SJCRH30 (cell line): ENCODE results near the gene LCN10. TPM values are rescaled to one million over a fixed set of nuclear protein-coding genes. Genes with fewer than 3 reads are reported as not detected.
A peak's percentile ranks its signal among the peaks of the same experiment; 100 is the strongest.

ENCODE experiments used
- DNase-seq, 2 experiments: peaks; one replicate each; pipeline ENCODE4 v3.0.0-alpha.2; 2015 to 2020
- H3K27ac ChIP-seq: fragments of 250-450 bp; sonication (Bioruptor Pico); 2 replicates; pipeline ENCODE4 v1.5.1; 2020; ENCODE audit warnings: mild to moderate bottlenecking, moderate library complexity
- H3K27me3 ChIP-seq: fragments of 250-450 bp; sonication (Bioruptor Pico); 2 replicates; pipeline ENCODE4 v1.5.1; 2020; ENCODE audit warnings: mild to moderate bottlenecking, moderate library complexity
- H3K36me3 ChIP-seq: fragments of 250-450 bp; sonication (Bioruptor Pico); 2 replicates; pipeline ENCODE4 v1.5.1; 2020; ENCODE audit warnings: mild to moderate bottlenecking, moderate library complexity
- H3K4me1 ChIP-seq: fragments of 250-450 bp; sonication (Bioruptor Pico); 2 replicates; pipeline ENCODE4 v1.5.1; 2020; ENCODE audit warnings: mild to moderate bottlenecking, moderate library complexity
- H3K4me3 ChIP-seq: fragments of 250-450 bp; sonication (Bioruptor Pico); 2 replicates; pipeline ENCODE4 v1.5.1; 2020; ENCODE audit warnings: mild to moderate bottlenecking, moderate library complexity
- H3K9me3 ChIP-seq: fragments of 250-450 bp; sonication (Bioruptor Pico); replicated peaks from 2 replicates; pipeline ENCODE4 v1.5.1; 2020; ENCODE audit warnings: mild to moderate bottlenecking, moderate library complexity
- total RNA-seq: library from RNA; depleted of rRNA; stranded (reverse); fragments of >200 nt; shearing (Covaris generic); gene quantifications from 2 replicates; pipeline ENCODE4 v1.2.3, GENCODE V29; 2014; rRNA removed

Gene LCN10
- total RNA-seq, 1 experiment from 2014 or later, result not detected

- Histone ChIP-seq H3K4me3 (no peak overlapping the region), H3K27ac (no peak overlapping the region), H3K9me3 (no peaks in the 10 kb centered on the region), H3K36me3 (no peaks in the 10 kb centered on the region), H3K27me3 (peaks cover 36% of the 10 kb centered on the region), H3K4me1 (peaks cover 40% of the 10 kb centered on the region)
- no peak for DNase-seq
These were observed 49.1 kb downstream of the LCN10 start for GRCh38 chr9:136693490-136694162.

GRCh38 chr9:136693135-136693489 lies 49.6 kb downstream of the LCN10 start:
- H3K4me3 ChIP-seq, result no peak overlapping the region
- no peak for DNase-seq
- H3K27ac ChIP-seq, result no peak overlapping the region
- no peaks in the 10 kb centered on the region for H3K36me3 ChIP-seq
- no peaks in the 10 kb centered on the region for H3K9me3 ChIP-seq
- H3K4me1 ChIP-seq, result peaks cover 40% of the 10 kb centered on the region
- peaks cover 41% of the 10 kb centered on the region for H3K27me3 ChIP-seq

- Histone ChIP-seq H3K9me3 (no peaks in the 10 kb centered on the region), H3K36me3 (no peaks in the 10 kb centered on the region), H3K4me1 (peaks cover 40% of the 10 kb centered on the region), H3K27ac (no peak overlapping the region), H3K27me3 (peaks cover 45% of the 10 kb centered on the region), H3K4me3 (no peak overlapping the region)
- no peak for DNase-seq
These were observed 50.3 kb downstream of the LCN10 start for GRCh38 chr9:136692185-136693134.

DNA sequence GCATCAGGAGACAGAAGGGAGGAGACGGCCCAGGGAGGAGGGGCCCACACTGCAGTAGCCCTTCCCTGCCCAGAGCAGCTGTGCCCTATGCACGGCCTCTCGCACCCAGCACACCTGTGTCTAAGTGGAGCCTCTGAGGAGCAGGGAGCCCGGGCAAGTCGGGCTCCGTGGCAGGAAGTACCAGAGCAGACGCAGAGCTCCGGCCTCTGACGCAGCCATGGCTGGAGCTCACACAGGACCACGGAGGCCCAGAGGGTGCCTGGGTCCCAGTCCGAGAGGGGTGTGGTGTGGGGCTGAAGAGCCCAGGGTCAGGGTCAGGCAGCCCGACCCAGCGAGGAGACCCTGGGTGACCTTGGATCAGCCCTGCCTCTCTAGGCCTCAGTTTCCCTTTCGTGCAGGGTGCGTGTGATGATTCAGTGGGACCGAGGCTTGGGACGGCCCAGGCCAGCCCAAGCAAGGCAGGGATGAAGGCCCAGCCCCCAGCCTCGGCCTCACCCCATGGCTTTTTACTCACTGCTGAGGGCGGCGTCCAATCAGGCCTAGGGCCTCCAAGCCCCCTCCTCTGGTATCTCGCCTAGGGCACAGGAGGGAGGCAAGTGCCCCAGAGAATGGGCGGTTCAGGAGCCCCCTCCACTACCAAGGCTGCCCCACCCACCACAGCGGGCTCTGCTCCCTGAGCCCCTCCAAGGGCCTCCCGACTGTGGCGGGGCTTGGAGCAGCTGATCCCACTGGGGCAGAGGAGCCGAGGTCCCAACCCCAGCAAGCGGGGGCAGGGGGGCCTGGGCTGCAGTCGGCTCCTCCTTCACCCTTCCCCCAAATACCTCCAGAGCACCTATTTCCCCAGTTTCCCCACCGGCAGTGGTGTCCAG lies 51.2 kb downstream of the LCN10 start:
- H3K27me3 ChIP-seq, result peaks cover 45% of the 10 kb centered on the region
- no peaks in the 10 kb centered on the region for H3K36me3 ChIP-seq
- H3K9me3 ChIP-seq, result no peaks in the 10 kb centered on the region
- peaks cover 40% of the 10 kb centered on the region for H3K4me1 ChIP-seq
- no peak overlapping the region for H3K27ac ChIP-seq
- H3K4me3 ChIP-seq, result no peak overlapping the region
- peak in 1 of 2 experiments; percentile 39 for DNase-seq

- Histone ChIP-seq H3K4me3 (no peak overlapping the region), H3K36me3 (no peaks in the 10 kb centered on the region), H3K27ac (no peak overlapping the region), H3K4me1 (peaks cover 33% of the 10 kb centered on the region), H3K9me3 (no peaks in the 10 kb centered on the region), H3K27me3 (peaks cover 45% of the 10 kb centered on the region)
- peak; percentile 38 to 45 for DNase-seq
These were observed 51.9 kb downstream of the LCN10 start for GRCh38 chr9:136690806-136691261.

DNA sequence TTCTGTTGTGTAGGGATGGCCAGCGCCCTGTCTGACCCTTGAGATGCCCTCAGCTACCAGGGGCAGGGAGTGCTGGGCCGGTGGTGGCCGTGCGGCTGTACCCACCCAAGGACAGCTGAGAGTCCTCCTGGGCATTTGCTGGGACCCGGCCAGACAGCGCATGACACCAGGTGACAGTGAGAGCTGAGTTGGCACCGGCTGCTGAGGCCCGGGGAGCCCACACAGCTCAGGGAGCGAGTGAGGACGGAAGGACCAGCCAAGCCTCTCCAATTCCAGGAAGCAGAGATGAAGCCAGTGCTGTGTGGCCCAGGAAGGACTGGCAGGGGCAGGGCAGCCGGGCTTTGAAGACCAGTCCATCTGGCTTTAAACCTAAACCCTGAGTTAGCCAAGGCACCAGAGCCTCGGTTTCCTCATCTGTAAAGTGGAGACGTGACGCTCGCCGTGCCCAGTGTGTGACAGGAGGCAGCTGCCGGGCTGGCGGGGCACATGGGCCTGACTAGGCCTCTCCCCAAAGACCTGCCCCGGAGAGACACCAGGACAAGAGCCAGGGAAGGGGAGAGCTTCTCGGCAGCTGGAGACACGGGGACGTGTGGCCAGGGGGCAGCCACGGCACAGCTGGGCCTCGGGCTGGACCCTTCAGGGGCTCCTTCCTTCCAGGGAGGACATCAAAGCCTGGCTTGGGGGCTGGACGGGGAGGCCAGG lies 52.5 kb downstream of the LCN10 start:
- no peaks in the 10 kb centered on the region for H3K9me3 ChIP-seq
- no peaks in the 10 kb centered on the region for H3K36me3 ChIP-seq
- peaks cover 45% of the 10 kb centered on the region for H3K27me3 ChIP-seq
- no peak overlapping the region for H3K4me3 ChIP-seq
- peaks cover 27% of the 10 kb centered on the region for H3K4me1 ChIP-seq
- peak in 1 of 2 experiments; percentile 40 for DNase-seq
- no peak overlapping the region for H3K27ac ChIP-seq

DNA sequence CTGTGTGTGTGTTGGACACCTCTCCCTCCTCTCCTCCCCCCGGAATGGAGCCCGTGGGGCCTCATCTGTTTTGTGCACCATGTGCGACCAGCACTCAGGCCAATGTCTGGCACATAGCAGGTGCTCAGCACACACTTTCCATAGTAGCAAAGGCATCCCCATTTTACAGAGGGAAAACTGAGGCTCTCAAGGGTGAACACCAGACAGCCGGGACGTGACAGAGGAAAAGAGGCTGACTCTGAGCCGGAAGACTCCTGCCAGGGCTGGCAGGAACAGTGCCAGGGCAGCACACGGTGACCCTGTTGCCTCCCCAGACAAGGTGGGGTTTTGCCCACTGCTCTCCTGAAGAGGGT lies 53.7 kb downstream of the LCN10 start:
- Histone ChIP-seq H3K36me3 (no peaks in the 10 kb centered on the region), H3K4me3 (no peak overlapping the region), H3K4me1 (peaks cover 20% of the 10 kb centered on the region), H3K27me3 (peaks cover 45% of the 10 kb centered on the region), H3K9me3 (no peaks in the 10 kb centered on the region), H3K27ac (no peak overlapping the region)
- no peak for DNase-seq

GRCh38 chr9:136688274-136689107 lies 54.2 kb downstream of the LCN10 start:
- H3K4me1 ChIP-seq, result peaks cover 17% of the 10 kb centered on the region
- peaks cover 45% of the 10 kb centered on the region for H3K27me3 ChIP-seq
- no peak for DNase-seq
- no peak overlapping the region for H3K4me3 ChIP-seq
- H3K36me3 ChIP-seq, result no peaks in the 10 kb centered on the region
- H3K9me3 ChIP-seq, result no peaks in the 10 kb centered on the region
- H3K27ac ChIP-seq, result no peak overlapping the region

Other genes starting within 250 kb of the LCN10 start
- 25.8 and 28.5 TPM in 2 replicates for gene NOTCH1, start 196.9 kb downstream of the LCN10 start, total RNA-seq
- 0.71 and 0.81 TPM in 2 replicates for gene EGFL7, start 80.0 kb downstream of the LCN10 start, total RNA-seq
- 11.2 and 11.8 TPM in 2 replicates for gene AGPAT2, start 55.5 kb downstream of the LCN10 start, total RNA-seq
- 5.0 and 6.1 TPM in 2 replicates for gene DIPK1B, start 30.4 kb downstream of the LCN10 start, total RNA-seq
- not detected in 2 replicates for gene LCN6, start 5.6 kb upstream of the LCN10 start, total RNA-seq
- not detected in 2 replicates for gene LCN8, start 15.3 kb upstream of the LCN10 start, total RNA-seq
- gene LCN15, start 21.6 kb upstream of the LCN10 start, total RNA-seq, result not detected in 2 replicates
- 17.3 and 26.2 TPM in 2 replicates for gene TMEM141, start 48.4 kb upstream of the LCN10 start, total RNA-seq
- gene CCDC183, start 53.4 kb upstream of the LCN10 start, total RNA-seq, result 0.14 TPM in 1 of 2 replicates, not detected in the other
- 102 and 108 TPM in 2 replicates for gene RABL6, start 65.0 kb upstream of the LCN10 start, total RNA-seq
- 0.35 and 0.77 TPM in 2 replicates for gene AJM1, start 99.5 kb upstream of the LCN10 start, total RNA-seq
- gene PHPT1, start 106.5 kb upstream of the LCN10 start, total RNA-seq, result 79.9 and 109 TPM in 2 replicates
- gene MAMDC4, start 109.4 kb upstream of the LCN10 start, total RNA-seq, result 1.9 and 4.4 TPM in 2 replicates
- 410 and 447 TPM in 2 replicates for gene EDF1, start 123.4 kb upstream of the LCN10 start, total RNA-seq
- 19.5 and 23.6 TPM in 2 replicates for gene TRAF2, start 143.6 kb upstream of the LCN10 start, total RNA-seq
- gene FBXW5, start 201.8 kb upstream of the LCN10 start, total RNA-seq, result 37.1 and 40.4 TPM in 2 replicates
- not detected in 2 replicates for gene C8G, start 202.3 kb upstream of the LCN10 start, total RNA-seq
- not detected in 2 replicates for gene LCN12, start 209.3 kb upstream of the LCN10 start, total RNA-seq
- gene PTGDS, start 234.6 kb upstream of the LCN10 start, total RNA-seq, result not detected in 2 replicates
- not detected in 2 replicates for gene LCNL1, start 240.1 kb upstream of the LCN10 start, total RNA-seq
- gene PAXX, start 249.5 kb upstream of the LCN10 start, total RNA-seq, result 25.9 and 27.8 TPM in 2 replicates